Neural crest cell (in vitro differentiated cells): ENCODE measurements around the gene TAGAP. TPM values are rescaled to one million over a fixed set of nuclear protein-coding genes. Genes with fewer than 3 reads are reported as not detected.
"Not testable (repeated sequence)": the region's sequence is repeated elsewhere in the genome, so short reads cannot be mapped to it uniquely, and the experiment has no call there.

Source experiments
- DNase-seq: peaks from one replicate; pipeline ENCODE4 v3.0.0; 2021; ENCODE audit warnings: low read depth, mixed read lengths, low spot score
- H3K27ac Mint-ChIP-seq: one replicate; pipeline ENCODE4 v1.8.0; 2021; ENCODE audit warnings: mild to moderate bottlenecking, mixed read lengths; ENCODE audit not compliant: unreplicated experiment
- H3K27me3 Mint-ChIP-seq: 2 replicates; pipeline ENCODE4 v1.8.0; 2021; ENCODE audit warnings: low read depth, mild to moderate bottlenecking, mixed read lengths
- H3K36me3 Mint-ChIP-seq: 2 replicates; pipeline ENCODE4 v1.8.0; 2021; ENCODE audit warnings: low read depth, mild to moderate bottlenecking, mixed read lengths
- H3K4me1 Mint-ChIP-seq: 2 replicates; pipeline ENCODE4 v1.8.0; 2021; ENCODE audit warnings: mixed read lengths
- H3K4me3 Mint-ChIP-seq: one replicate; pipeline ENCODE4 v1.8.0; 2021; ENCODE audit warnings: mild to moderate bottlenecking, mixed read lengths
- H3K9me3 Mint-ChIP-seq: 2 replicates; pipeline ENCODE4 v1.8.0; 2021; ENCODE audit warnings: mixed read lengths
- CTCF ChIP-seq: fragments of 200-600 bp; sonication (generic); conservative IDR thresholded peaks from 2 replicates; pipeline ENCODE4 v1.5.0; 2021; ENCODE audit warnings: antibody characterized with exemption, mild to moderate bottlenecking
- total RNA-seq: library from RNA; stranded (reverse); gene quantifications from 2 replicates; pipeline ENCODE4 v1.2.1, GENCODE V29; 2021

The TAGAP gene
- total RNA-seq, 1 donor from 2014 or later = not detected

GRCh38 chr6:159017757-159018559 lies 26.8 kb downstream of the TAGAP start:
- no peak for DNase-seq
- no peaks in the 10 kb centered on the region for H3K36me3 Mint-ChIP-seq
- H3K27ac Mint-ChIP-seq = no peak overlapping the region
- H3K9me3 Mint-ChIP-seq = no peaks in the 10 kb centered on the region
- no peaks in the 10 kb centered on the region for H3K4me1 Mint-ChIP-seq
- H3K4me3 Mint-ChIP-seq = no peak overlapping the region
- H3K27me3 Mint-ChIP-seq = no peaks in the 10 kb centered on the region
- TF ChIP-seq CTCF = no peak

DNA sequence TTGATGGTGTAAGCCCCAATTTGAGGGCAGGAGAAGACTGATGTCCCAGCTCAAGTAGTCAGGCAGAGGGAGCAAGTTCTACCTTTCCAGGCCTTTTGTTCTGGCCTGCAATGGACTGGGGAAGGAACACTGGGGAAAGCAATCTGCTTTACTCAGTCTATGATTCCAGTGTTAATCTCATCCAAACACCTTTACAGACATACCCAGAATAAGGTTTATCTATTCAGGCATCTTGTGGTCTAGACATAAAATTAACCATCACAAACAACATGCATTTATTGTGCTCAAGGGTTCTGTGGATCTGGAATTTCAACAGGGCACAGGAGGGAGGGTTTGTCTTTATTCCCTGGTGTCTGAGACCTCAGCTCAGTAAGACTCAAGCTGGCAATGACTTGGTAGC lies 30.4 kb downstream of the TAGAP start:
- H3K4me3 Mint-ChIP-seq = no peak overlapping the region
- no peaks in the 10 kb centered on the region for H3K27me3 Mint-ChIP-seq
- no peaks in the 10 kb centered on the region for H3K36me3 Mint-ChIP-seq
- no peaks in the 10 kb centered on the region for H3K4me1 Mint-ChIP-seq
- H3K9me3 Mint-ChIP-seq = no peaks in the 10 kb centered on the region
- no peak for DNase-seq
- no peak overlapping the region for H3K27ac Mint-ChIP-seq
- TF ChIP-seq CTCF = no peak

DNA sequence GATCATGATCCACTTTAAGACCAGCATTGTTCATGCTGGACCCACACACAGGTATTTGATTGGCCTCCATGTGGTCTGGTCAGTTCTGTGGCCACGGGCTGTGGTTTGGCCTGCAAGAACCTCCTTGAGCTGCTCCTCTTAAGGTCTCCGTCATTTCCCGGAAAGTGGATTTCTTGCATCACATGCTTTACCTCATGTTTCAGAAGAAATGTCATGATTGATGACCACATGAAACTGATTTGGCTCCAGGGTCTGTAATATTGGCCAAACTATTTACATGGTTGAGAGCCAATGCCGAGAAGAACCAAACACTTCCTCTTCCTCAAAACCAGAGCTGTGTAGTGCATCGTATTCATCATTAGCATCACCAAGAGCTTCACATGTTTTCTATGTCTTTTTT lies 31.6 kb downstream of the TAGAP start:
- no peaks in the 10 kb centered on the region for H3K27me3 Mint-ChIP-seq
- no peak for DNase-seq
- H3K4me1 Mint-ChIP-seq = no peaks in the 10 kb centered on the region
- no peaks in the 10 kb centered on the region for H3K36me3 Mint-ChIP-seq
- no peak overlapping the region for H3K4me3 Mint-ChIP-seq
- no peak for TF ChIP-seq CTCF
- no peaks in the 10 kb centered on the region for H3K9me3 Mint-ChIP-seq
- H3K27ac Mint-ChIP-seq = no peak overlapping the region

DNA sequence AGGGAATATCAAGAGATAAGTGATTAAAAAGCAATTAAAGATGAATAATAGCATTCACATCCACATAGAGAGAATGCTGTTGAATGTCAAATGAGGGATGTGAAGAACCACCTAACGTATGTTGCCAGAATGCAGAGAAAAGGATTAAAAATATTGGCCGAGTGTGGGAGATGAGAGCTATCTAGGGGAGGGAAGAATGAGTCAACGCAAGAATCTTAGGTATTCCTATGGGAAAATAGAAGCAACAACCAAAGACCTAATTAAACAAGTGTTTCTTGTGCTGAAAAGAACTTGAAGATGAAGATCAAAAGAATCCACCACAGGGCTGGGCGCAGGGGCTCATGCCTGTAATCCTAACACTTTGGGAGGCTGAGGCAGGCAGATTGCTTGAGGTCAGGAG lies 32.6 kb downstream of the TAGAP start:
- Mint-ChIP-seq H3K4me1 (no peaks in the 10 kb centered on the region), H3K9me3 (no peaks in the 10 kb centered on the region), H3K27me3 (no peaks in the 10 kb centered on the region), H3K36me3 (no peaks in the 10 kb centered on the region), H3K27ac (no peak overlapping the region), H3K4me3 (no peak overlapping the region)
- TF ChIP-seq CTCF = no peak
- no peak for DNase-seq

DNA sequence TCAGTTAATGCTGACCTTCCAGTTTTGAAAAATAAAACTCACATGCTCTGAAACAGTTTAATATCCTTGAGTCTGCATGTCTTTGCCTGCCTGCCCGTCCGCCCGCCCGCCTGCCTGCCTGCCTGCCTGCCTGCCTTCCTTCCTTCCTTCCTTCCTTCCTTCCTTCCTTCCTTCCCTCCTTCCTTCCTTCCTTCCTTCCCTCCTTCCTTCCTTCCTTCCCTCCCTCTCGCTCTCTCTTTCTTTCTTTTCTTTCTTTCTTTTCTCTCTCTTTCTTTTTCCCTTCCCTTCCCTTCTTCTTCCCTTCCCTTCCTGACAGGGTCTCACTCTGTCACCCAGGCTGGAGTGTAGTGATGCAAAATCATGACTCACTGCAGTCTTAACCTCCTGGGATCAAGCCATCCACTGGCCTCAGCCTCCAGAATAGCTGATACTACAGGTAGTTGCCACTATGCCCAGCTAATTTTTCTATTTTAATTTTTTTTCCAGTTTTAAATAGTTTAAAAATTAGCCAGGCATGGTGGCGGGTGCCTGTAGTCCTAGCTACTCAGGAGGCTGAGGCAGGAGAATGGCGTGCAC lies 34.7 kb downstream of the TAGAP start:
- DNase-seq, H3K9me3 Mint-ChIP-seq, H3K27me3 Mint-ChIP-seq, H3K4me1 Mint-ChIP-seq, H3K36me3 Mint-ChIP-seq, H3K4me3 Mint-ChIP-seq, H3K27ac Mint-ChIP-seq: not testable (repeated sequence)

DNA sequence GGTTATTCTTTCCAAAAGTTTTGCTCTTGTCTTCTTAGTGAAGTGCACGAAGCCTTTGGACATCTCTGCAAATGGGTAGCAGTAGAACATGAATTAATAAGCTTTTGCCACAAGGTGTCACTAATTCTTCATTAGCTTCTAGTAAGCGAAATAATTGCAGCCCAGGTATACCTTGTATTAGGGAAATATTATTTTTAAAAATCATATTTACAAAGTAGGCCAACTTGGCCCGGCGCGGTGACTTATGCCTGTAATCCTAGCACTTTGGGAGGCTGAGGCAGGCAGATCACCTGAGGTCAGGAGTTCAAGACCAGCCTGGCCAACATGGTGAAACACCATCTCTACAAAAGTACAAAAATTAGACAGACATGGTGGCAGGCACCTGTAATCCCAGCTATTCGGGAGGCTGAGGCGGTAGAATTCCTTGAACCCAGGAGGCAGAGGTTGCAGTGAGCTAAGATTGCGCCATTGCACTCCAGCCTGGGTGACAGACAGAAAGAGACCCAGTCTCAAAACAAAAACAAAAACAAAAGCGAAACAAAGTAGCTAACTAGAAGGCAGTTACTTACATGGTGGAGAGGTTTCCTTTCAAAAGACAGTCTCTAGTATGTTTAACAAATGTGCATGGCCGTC lies 36.0 kb downstream of the TAGAP start:
- Mint-ChIP-seq H3K9me3 (no peaks in the 10 kb centered on the region), H3K36me3 (no peaks in the 10 kb centered on the region), H3K4me3 (no peak overlapping the region), H3K27me3 (no peaks in the 10 kb centered on the region), H3K27ac (no peak overlapping the region), H3K4me1 (no peaks in the 10 kb centered on the region)
- no peak for DNase-seq
- TF ChIP-seq CTCF = peak; percentile 62
